ENCODE measurements around the gene JMJD6. TPM values are rescaled to one million over a fixed set of nuclear protein-coding genes. Genes with fewer than 3 reads are reported as not detected.
A peak's percentile ranks its signal among the peaks of the same experiment; 100 is the strongest.

Gene JMJD6
- total and polyA plus RNA-seq, 2 experiments from 2014 or later, result 19.3 to 44.8 TPM

DNA sequence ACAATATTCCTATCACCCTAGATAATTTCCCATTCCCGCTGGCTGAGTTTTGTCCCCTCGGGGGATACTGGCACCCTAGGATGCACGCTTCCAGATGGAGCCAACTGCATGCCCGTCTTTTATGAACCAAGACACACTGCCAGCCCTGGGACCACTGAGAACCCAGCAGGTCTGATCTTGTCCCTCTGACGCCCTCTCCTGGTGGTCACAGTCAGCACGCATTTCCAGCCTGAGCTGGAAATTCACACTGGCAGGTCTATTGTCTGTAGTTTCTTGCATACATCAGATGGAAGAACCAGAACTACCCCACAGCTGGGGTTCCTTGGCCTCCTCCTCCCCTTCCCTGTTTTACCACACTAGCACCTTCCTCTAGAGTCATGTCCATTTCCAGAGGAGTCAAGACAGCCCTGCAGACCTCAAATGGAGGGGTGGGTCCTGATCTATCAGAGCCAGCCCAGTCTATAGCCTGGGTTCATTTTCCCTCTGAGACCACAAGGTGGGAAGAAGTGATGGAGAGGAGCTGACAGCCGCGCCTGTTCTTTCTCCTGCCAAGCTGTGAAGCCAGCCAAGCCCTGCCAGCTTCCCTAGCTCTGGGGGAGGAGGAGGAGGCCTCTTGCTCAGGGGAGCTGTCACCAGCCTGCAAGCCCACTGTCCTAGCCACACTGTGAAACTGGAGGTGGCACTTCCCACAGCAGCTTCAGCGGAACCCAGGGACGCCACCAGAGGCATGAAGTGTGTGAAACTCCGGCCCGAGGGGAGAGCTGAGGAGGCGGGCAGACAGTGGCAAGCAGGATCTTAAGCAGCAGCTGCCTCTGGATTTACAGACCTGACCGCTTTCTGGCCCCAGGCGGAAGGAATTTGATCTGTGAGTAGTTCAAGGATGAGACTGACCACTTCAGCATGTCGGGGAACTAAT is 44.9 kb downstream of the JMJD6 start:
- Histone ChIP-seq H3K79me2 (no peaks in the 10 kb centered on the region), H4K20me1 (ENCODE audit: insufficient read depth, poor library complexity, severe bottlenecking) (no peaks in the 10 kb centered on the region), H3K4me1 (ENCODE audit: insufficient read depth) (peaks cover 9% of the 10 kb centered on the region), H3K4me3 (no peak overlapping the region), H3K9me3 (ENCODE audit: low read depth) (no peaks in the 10 kb centered on the region), H3K36me3 (replicated peaks; ENCODE audit: insufficient read depth, low read depth) (no peaks in the 10 kb centered on the region), H3K9me2 (replicated peaks; ENCODE audit: insufficient read depth) (no peaks in the 10 kb centered on the region), H2AFZ (no peak overlapping the region), H3K4me2 (no peak overlapping the region), H3K27me3 (no peaks in the 10 kb centered on the region), H3K27ac (peak overlapping the region; percentile 37)
- DNase-seq (ENCODE audit: low spot score), result peak; percentile 85
- TF ChIP-seq EZH2phosphoT487 (IDR thresholded peaks at IDR 0.05; ENCODE audit: low read depth, severe bottlenecking, unreplicated experiment), result no peak
- TF ChIP-seq, protein P1, sequence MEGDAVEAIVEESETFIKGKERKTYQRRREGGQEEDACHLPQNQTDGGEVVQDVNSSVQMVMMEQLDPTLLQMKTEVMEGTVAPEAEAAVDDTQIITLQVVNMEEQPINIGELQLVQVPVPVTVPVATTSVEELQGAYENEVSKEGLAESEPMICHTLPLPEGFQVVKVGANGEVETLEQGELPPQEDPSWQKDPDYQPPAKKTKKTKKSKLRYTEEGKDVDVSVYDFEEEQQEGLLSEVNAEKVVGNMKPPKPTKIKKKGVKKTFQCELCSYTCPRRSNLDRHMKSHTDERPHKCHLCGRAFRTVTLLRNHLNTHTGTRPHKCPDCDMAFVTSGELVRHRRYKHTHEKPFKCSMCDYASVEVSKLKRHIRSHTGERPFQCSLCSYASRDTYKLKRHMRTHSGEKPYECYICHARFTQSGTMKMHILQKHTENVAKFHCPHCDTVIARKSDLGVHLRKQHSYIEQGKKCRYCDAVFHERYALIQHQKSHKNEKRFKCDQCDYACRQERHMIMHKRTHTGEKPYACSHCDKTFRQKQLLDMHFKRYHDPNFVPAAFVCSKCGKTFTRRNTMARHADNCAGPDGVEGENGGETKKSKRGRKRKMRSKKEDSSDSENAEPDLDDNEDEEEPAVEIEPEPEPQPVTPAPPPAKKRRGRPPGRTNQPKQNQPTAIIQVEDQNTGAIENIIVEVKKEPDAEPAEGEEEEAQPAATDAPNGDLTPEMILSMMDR (IDR thresholded peaks at IDR 0.05; ENCODE audit: poor library complexity), result peak; percentile 85
- TF ChIP-seq EZH2 (IDR thresholded peaks at IDR 0.05; ENCODE audit: borderline replicate concordance), result no peak
- WGBS (ENCODE audit: low lambda C conversion rate, missing lambda C conversion rate), result 52% methylated on average over 16 of the region's 16 CpGs

DNA sequence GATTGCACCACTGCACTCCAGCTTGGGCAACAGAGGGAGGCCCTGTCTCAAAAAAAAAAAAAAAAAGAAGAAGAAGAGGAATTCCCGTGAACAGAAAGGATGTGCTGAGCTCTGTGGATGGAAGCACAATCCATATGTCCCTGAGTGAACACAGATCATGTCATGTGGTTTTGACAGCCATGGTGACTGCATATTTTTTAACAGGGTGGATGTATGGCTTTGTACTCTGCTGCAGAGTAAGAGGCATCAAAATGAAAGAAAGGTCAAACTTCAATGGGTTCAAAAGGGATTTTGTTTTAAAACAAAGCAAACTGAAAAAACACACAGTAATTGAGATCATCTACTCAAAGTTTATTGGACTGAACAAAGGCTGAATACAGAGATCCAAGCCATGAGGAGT is 47.2 kb downstream of the JMJD6 start:
- H3K36me3 ChIP-seq (replicated peaks; ENCODE audit: insufficient read depth, low read depth), result no peaks in the 10 kb centered on the region
- H3K79me2 ChIP-seq, result no peaks in the 10 kb centered on the region
- no peaks in the 10 kb centered on the region for H3K9me3 ChIP-seq (ENCODE audit: low read depth)
- no peaks in the 10 kb centered on the region for H4K20me1 ChIP-seq (ENCODE audit: insufficient read depth, poor library complexity, severe bottlenecking)
- H3K27me3 ChIP-seq, result no peaks in the 10 kb centered on the region
- no peak overlapping the region for H2AFZ ChIP-seq
- H3K9me2 ChIP-seq (replicated peaks; ENCODE audit: insufficient read depth), result no peaks in the 10 kb centered on the region
- no peak overlapping the region for H3K4me2 ChIP-seq
- no peak for TF ChIP-seq EZH2phosphoT487 (IDR thresholded peaks at IDR 0.05; ENCODE audit: low read depth, severe bottlenecking, unreplicated experiment)
- no peak for TF ChIP-seq EZH2 (IDR thresholded peaks at IDR 0.05; ENCODE audit: borderline replicate concordance)
- TF ChIP-seq, protein P1 (IDR thresholded peaks at IDR 0.05; ENCODE audit: poor library complexity), result no peak
- no peak for DNase-seq (ENCODE audit: low spot score)
- H3K4me1 ChIP-seq (ENCODE audit: insufficient read depth), result peaks cover 9% of the 10 kb centered on the region
- WGBS (ENCODE audit: low lambda C conversion rate, missing lambda C conversion rate), result 71% methylated on average over 1 of the region's 1 CpG
- no peak overlapping the region for H3K4me3 ChIP-seq
- H3K27ac ChIP-seq, result no peak overlapping the region

DNA sequence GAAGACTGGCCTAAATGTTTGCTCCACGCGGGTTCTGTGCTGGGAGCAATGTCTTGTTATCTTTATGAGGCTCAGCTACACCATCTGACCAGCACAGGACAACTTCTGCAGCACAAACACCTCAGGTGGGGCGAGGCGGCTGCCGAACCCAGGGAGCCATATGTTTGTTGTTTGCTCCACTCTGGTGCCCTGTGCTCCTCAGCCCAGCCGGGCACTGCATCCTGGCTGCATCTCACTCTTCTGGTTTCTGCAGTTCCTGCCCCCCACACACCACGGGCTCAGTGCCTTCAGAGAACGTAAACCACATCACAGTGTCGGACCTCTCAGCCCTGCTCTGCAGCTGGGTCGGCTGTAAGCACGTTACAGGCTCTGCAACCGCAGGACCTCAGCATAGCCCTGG is 48.1 kb downstream of the JMJD6 start:
- H3K27ac ChIP-seq, result no peak overlapping the region
- WGBS (ENCODE audit: low lambda C conversion rate, missing lambda C conversion rate), result 59% methylated on average over 12 of the region's 12 CpGs

DNA sequence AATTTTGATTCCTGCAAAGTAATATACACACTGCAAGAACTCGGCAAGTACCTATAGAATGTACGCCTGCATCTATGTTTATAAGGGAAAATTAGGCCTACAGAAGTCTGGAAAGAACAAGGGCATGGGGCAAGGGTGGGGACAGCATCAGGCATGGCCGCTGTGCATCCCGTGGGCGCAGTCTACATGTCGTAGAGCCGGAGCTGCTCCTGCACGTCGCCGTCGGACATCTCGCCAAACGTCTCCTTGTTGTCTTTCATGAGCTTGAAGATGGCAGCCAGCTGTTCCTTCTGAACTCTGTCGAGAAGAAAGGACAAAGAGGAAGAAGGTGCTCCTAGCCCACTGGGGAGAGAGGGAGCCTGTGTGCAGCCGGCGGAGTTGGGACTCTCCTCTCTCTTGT is 49.0 kb downstream of the JMJD6 start:
- Histone ChIP-seq H3K4me1 (ENCODE audit: insufficient read depth) (peaks cover 9% of the 10 kb centered on the region), H3K4me3 (no peak overlapping the region), H3K9me2 (replicated peaks; ENCODE audit: insufficient read depth) (no peaks in the 10 kb centered on the region), H2AFZ (no peak overlapping the region), H3K4me2 (no peak overlapping the region), H3K27me3 (no peaks in the 10 kb centered on the region), H4K20me1 (ENCODE audit: insufficient read depth, poor library complexity, severe bottlenecking) (no peaks in the 10 kb centered on the region), H3K27ac (no peak overlapping the region), H3K79me2 (no peaks in the 10 kb centered on the region), H3K36me3 (replicated peaks; ENCODE audit: insufficient read depth, low read depth) (no peaks in the 10 kb centered on the region), H3K9me3 (ENCODE audit: low read depth) (no peaks in the 10 kb centered on the region)
- 97% methylated on average over 16 of the region's 16 CpGs for WGBS (ENCODE audit: low lambda C conversion rate, missing lambda C conversion rate)
- no peak for DNase-seq (ENCODE audit: low spot score)
- TF ChIP-seq, protein P1 (IDR thresholded peaks at IDR 0.05; ENCODE audit: poor library complexity), result no peak
- TF ChIP-seq EZH2 (IDR thresholded peaks at IDR 0.05; ENCODE audit: borderline replicate concordance) (no peak), EZH2phosphoT487 (IDR thresholded peaks at IDR 0.05; ENCODE audit: low read depth, severe bottlenecking, unreplicated experiment) (no peak)

More for the DNA sequence above, 48.1 kb downstream of the JMJD6 start:
- H3K4me1 ChIP-seq (ENCODE audit: insufficient read depth), result peaks cover 9% of the 10 kb centered on the region
- H3K27me3 ChIP-seq, result no peaks in the 10 kb centered on the region
- H3K4me2 ChIP-seq, result no peak overlapping the region
- no peaks in the 10 kb centered on the region for H4K20me1 ChIP-seq (ENCODE audit: insufficient read depth, poor library complexity, severe bottlenecking)
- H3K9me3 ChIP-seq (ENCODE audit: low read depth), result no peaks in the 10 kb centered on the region
- H3K9me2 ChIP-seq (replicated peaks; ENCODE audit: insufficient read depth), result no peaks in the 10 kb centered on the region
- H3K36me3 ChIP-seq (replicated peaks; ENCODE audit: insufficient read depth, low read depth), result no peaks in the 10 kb centered on the region
- H3K4me3 ChIP-seq, result no peak overlapping the region
- no peak for TF ChIP-seq EZH2phosphoT487 (IDR thresholded peaks at IDR 0.05; ENCODE audit: low read depth, severe bottlenecking, unreplicated experiment)
- TF ChIP-seq EZH2 (IDR thresholded peaks at IDR 0.05; ENCODE audit: borderline replicate concordance), result no peak
- DNase-seq (ENCODE audit: low spot score), result no peak
- no peak overlapping the region for H2AFZ ChIP-seq
- H3K79me2 ChIP-seq, result no peaks in the 10 kb centered on the region
